DOHH2 (cell line): ENCODE results near the gene TPMT.

Experiments used
- H3F3A ChIP-seq: fragments of 200-600 bp; sonication (generic), shearing (Covaris generic); 2 replicates; pipeline ENCODE4 v1.6.0; 2016; ENCODE audit warnings: antibody characterized with exemption, mild to moderate bottlenecking; ENCODE audit not compliant: control insufficient read depth, insufficient read depth
- H3K27ac ChIP-seq: fragments of 200-600 bp; sonication (generic); 2 replicates; pipeline ENCODE4 v1.5.1; 2014; ENCODE audit warnings: low read depth, mild to moderate bottlenecking, low read length, moderate library complexity
- H3K27me3 ChIP-seq: fragments of 200-600 bp; sonication (generic); 2 replicates; pipeline ENCODE4 v1.6.1; 2014; ENCODE audit warnings: mild to moderate bottlenecking, low read length, mixed read lengths; ENCODE audit not compliant: control insufficient read depth
- H3K36me3 ChIP-seq: fragments of 200-600 bp; sonication (generic); 2 replicates; pipeline ENCODE4 v1.6.1; 2014; ENCODE audit warnings: mild to moderate bottlenecking, low read length, moderate library complexity, mixed read lengths; ENCODE audit not compliant: control insufficient read depth
- H3K4me1 ChIP-seq: fragments of 200-600 bp; sonication (generic); 2 replicates; pipeline ENCODE4 v1.6.1; 2014; ENCODE audit warnings: mild to moderate bottlenecking, low read length, mixed read lengths; ENCODE audit not compliant: control insufficient read depth
- H3K4me2 ChIP-seq: fragments of 200-600 bp; sonication (generic); 2 replicates; pipeline ENCODE4 v1.6.0; 2014; ENCODE audit warnings: mild to moderate bottlenecking, low read length, moderate library complexity
- H3K4me3 ChIP-seq: fragments of 200-600 bp; sonication (generic); 2 replicates; pipeline ENCODE4 v1.5.1; 2014; ENCODE audit warnings: mild to moderate bottlenecking, low read length, mixed read lengths
- H3K79me2 ChIP-seq: fragments of 200-600 bp; sonication (generic); 2 replicates; pipeline ENCODE4 v1.6.1; 2014; ENCODE audit warnings: mild to moderate bottlenecking, low read length, mixed read lengths; ENCODE audit not compliant: control insufficient read depth
- H3K9me2 ChIP-seq: fragments of 200-600 bp; sonication (generic); replicated peaks from 2 replicates; pipeline ENCODE4 v1.6.1; 2014; ENCODE audit warnings: mild to moderate bottlenecking, low read length, mixed read lengths; ENCODE audit not compliant: control insufficient read depth
- H3K9me3 ChIP-seq: fragments of 200-600 bp; sonication (generic); 2 replicates; pipeline ENCODE4 v1.6.1; 2014; ENCODE audit warnings: antibody characterized with exemption, low read length, mixed read lengths; ENCODE audit not compliant: control insufficient read depth, insufficient read depth
- H4K20me1 ChIP-seq: fragments of 200-600 bp; sonication (generic); 2 replicates; pipeline ENCODE4 v1.6.0; 2014; ENCODE audit warnings: low read depth, mild to moderate bottlenecking, antibody characterized with exemption, low read length, moderate library complexity; ENCODE audit not compliant: control insufficient read depth, insufficient read depth
- CTCF ChIP-seq: fragments of 200-600 bp; sonication (generic); IDR thresholded peaks from one replicate; pipeline ENCODE4 v1.5.1; 2014; ENCODE audit warnings: antibody characterized with exemption, mild to moderate bottlenecking, low read depth, low read length; ENCODE audit not compliant: poor library complexity, severe bottlenecking
- EZH2phosphoT487 ChIP-seq: fragments of 200-600 bp; sonication (generic); IDR thresholded peaks from 2 replicates; pipeline ENCODE4 v1.6.1; 2017; ENCODE audit warnings: borderline replicate concordance, mild to moderate bottlenecking, antibody characterized with exemption, low read length, moderate library complexity, mixed read lengths

TPMT gene

GRCh38 chr6:18078866-18079265 lies 76.0 kb downstream of the TPMT start:
- no peak overlapping the region for H3K4me3 ChIP-seq
- H3K79me2 ChIP-seq = no peaks in the 10 kb centered on the region
- H3K4me1 ChIP-seq = no peaks in the 10 kb centered on the region
- no peaks in the 10 kb centered on the region for H4K20me1 ChIP-seq
- no peak overlapping the region for H3K4me2 ChIP-seq
- no peak overlapping the region for H3K27ac ChIP-seq
- no peaks in the 10 kb centered on the region for H3K36me3 ChIP-seq
- H3K27me3 ChIP-seq = no peaks in the 10 kb centered on the region
- no peaks in the 10 kb centered on the region for H3K9me2 ChIP-seq
- H3F3A ChIP-seq = no peaks in the 10 kb centered on the region
- H3K9me3 ChIP-seq = peaks cover 8% of the 10 kb centered on the region; the same call in 1 of the 2 replicates
- TF ChIP-seq CTCF = no peak
- TF ChIP-seq EZH2phosphoT487 = no peak
